Measurements from ENCODE around the gene AMPD3.
"Not testable (repeated sequence)": the region's sequence is repeated elsewhere in the genome, so short reads cannot be mapped to it uniquely, and the experiment has no call there.

The AMPD3 gene

DNA sequence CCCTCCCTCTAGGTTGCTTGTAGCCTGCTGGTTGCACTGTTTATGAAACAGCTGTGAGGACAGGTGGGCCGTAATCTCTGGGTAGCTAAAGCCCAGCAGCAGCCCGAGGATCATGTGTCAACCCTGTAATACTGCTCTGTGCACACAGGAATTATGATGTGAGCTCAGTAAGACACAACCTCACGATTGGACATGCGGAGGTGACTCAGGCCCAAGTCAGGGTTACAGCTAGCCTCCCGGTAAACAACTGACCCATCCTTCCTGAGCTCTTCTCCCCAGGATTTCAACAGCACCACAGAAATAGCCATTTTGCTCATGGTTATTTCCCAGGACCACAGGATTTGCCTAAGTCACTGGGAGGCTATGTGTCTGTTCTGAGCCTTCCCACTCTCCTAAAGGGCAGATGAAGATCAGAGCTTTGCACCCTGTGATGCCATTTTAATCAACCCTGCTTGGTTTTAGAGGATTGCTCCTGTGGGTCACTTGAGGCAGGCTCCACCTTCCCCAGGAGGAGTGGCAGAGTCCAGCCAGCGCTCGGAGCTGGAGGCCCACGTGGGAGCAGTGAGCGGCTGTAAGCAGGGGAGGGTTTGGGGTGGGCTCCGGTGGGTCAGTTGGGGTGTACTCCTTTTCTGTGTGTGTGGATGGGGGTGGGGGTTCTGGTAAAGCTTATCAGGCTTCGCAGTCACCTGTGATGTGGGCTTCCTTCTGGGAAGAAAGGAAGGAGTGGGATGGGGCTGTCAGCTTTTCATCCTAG, at the start of gene AMPD3:
Gene AMPD3 (plus strand): TSS at position 387 of the 754 bp plus-strand sequence. CDS start 6,256 bp downstream, outside the sequence.
- peak; percentile 99 for DNase-seq

GRCh38 chr11:10405865-10406592, 49.0 kb upstream of the AMPD3 start:
- DNase-seq = peak; percentile 91

- peak; percentile 84 for DNase-seq
These were observed 48.0 kb upstream of the AMPD3 start for GRCh38 chr11:10407055-10407454.

DNA sequence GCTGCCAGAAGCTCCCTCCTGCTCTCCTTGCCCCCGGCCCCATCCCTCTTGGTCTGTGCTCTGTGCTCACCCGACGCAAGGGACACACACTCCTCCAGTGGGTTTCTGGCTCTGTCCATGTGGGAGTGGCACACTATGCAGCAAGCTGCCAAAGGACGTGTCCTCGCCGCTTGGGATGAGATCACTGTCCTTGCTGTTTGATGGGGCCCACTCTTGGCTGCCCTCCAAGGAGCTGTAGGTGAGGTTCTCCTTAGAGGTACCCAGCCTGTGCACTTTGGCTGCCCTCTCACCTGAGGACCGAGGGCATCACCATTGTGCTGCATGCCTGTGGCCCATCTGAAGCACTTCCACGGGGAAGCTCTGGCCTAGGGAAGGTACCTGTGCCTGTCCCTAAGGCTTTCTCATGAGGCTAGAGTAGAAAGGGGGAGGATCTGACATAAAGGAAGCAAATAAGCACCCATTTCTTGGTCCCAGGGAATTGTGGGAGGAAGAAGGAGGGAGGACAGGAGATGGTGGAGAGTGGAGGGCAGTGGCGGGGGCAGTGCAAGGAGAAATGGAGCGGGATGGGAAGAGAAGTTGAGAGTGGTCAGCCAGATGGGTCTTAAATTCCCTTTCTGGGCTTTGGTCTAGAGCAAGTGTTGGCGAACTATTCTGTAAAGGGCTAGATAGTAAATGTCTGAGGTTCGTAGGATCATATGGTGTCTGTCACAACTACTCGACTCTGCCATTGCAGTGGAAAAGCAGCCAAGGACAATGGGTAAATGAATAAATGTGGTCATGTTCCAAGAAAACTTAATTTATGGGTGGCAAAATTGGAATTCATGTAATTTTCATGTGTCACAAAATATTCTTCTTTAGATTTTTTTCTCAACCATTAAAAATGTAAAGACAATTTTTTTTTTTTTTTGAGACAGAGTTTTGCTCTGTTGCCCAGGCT, 47.0 kb upstream of the AMPD3 start:
- DNase-seq = no peak

DNA sequence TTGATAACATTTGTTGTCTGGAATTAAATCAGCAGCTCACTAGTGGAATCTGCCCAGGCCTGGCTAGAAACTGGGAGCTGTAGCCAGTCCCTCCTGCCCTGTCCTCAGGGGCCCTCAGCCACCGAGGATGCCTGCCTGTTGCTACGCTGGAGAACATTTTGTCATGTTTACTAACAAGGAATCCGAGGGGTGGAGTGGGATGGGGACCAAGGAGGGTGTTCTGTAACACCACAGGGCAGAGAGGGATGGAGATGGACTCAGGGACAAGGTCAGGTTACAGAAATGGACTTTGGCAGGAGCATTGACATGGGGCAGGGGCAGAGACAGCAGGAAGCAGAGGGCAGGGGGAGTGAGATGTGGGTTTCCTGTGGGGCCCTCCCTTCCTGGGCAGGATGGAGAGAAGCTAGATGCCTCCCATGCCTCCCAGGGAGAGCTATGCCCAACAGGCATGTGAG, 45.8 kb upstream of the AMPD3 start:
- DNase-seq = no peak

- no peak for DNase-seq
These were observed 44.8 kb upstream of the AMPD3 start for GRCh38 chr11:10410106-10410843.

- no peak for DNase-seq
These were observed 44.2 kb upstream of the AMPD3 start for GRCh38 chr11:10410844-10411200.

GRCh38 chr11:10412266-10412665, 42.8 kb upstream of the AMPD3 start:
- no peak for DNase-seq

DNA sequence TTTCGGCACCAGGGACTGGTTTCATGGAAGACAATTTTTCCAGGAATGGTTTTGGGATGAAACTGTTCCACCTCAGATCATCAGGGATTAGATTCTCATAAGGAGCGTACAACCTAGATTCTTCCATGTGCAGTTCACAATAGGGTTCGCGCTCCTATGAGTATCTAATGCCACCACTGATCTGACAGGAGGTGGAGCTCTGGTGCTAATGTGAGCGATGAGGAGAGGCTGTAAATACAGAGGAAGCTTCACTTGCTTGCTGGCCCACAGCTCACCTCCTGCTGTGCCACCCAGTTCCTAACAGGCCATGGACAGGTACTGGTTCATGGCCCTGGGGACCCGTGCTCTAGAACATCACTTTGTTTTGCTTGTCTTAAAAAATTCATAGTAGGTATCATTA, 41.8 kb upstream of the AMPD3 start:
- peak; percentile 20 for DNase-seq

DNA sequence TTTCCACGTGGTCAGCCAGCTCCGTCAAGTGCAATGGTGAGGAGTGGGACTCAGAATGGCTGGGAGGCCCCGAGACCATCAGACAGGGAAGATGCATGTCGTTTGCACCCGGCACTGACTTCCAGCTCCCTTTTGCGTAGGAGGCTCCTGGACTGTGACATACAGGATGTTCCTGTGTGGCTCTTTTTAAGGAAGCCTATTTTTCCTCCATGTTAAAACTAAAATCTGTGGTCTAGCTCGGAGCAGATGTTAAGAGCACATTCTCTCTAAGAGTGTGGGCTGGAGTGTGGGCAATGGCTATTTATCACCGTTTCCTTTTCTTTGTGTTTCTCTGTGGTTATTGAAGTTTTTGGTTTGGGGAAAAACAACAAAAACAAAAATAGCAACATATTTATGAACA, 40.9 kb upstream of the AMPD3 start:
- no peak for DNase-seq

- no peak for DNase-seq
These were observed 40.4 kb upstream of the AMPD3 start for GRCh38 chr11:10414659-10415058.

DNA sequence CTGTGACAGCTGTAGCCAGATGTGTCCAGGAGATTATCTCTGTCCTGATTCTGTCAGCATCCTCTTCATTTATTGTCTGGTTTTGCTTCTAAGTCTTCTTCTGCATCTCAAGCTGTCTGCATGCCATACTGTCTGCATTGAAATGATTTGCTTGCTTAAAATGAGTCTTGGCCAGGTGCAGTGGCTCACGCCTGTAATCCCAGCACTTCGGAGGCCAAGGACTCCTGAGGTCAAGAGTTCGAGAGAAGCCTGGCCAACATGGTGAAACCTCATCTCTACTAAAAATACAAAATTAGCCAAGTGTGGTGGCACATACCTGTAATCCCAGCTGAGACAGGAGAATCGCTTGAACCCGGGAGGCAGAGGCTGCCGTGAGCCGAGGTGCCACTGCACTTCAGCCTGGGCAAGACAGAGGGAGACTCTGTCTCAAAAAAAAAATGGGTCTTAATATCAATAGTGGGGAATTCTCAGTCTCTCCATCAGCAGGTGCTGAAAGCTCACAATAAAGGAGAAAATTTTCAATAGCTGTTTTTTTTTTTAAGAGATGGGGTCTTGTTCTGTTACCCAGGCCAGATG, 39.2 kb upstream of the AMPD3 start:
- DNase-seq = no peak

DNA sequence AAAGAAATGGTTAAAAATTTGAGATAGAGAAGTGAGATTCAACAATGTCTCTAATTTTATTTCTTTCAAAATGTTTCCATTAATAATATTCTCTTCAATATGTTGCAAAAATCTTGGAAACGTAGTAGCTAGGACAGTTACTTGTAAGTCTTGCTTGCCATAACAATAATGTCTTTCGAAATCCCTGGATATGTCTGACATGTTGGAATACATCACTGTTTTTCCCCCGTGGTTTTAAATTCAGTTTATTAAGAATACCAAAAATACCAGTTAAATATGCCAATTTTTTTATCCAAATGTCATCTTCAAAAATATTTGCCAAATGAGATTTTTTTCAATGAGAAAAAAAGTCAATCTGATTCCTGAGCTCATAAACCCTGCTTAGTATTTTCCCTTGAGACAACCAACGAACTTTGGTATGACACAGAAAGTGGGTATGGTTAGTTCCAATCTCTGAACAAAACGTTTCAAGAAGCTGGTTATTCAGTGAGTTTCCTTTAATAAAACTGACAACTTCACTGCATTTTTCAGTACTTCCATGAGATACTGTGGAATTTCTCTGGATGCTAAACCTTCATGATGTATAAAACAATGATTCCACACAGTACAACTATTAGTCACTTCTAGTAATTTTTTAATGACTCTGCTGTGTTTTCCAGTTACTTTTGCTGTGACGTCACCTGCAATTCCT, 36.7 kb upstream of the AMPD3 start:
- DNase-seq = peak; percentile 38

- DNase-seq = no peak
These were observed 36.1 kb upstream of the AMPD3 start for GRCh38 chr11:10418950-10419310.

GRCh38 chr11:10426475-10426874, 28.6 kb upstream of the AMPD3 start:
- peak; percentile 62 for DNase-seq

DNA sequence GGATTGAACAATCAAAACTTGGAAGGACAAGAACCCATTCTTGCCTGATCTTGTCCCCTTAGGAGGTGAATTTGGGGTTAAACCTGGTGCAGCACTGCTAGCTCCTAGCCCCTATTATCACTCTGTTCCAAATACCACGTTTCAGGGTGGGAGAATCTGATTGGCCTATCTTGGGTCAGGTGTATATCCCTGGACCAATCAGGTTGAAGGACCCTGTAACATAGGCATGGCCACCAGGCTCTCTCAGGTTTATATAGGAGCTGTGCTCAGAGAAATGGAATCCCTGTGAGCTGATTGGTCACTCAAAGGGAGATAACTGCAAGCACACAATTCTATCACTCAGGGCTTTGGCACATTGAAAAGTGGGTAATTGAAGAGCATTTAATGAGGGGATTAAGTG, 26.6 kb upstream of the AMPD3 start:
- no peak for DNase-seq

GRCh38 chr11:10429526-10429925, 25.5 kb upstream of the AMPD3 start:
- DNase-seq = no peak

DNA sequence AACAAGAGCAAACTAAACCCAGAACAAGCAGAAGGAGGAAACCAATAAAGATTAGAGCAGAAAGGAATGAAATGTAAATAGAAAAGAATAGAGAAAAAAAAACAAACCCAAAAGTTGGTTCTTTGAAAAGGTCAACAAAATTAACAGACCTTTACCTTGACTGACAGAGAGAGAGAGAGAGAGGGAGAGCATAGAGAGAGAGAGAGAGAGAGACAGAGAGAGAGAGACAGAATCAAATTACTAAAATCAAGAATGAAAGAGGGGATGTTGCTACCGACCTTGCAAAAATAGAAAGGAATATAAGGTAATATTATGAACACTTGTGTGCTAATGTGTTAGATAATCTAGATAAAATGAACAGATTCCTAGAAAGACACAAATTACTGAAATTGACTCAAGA, 22.6 kb upstream of the AMPD3 start:
- DNase-seq = no peak

DNA sequence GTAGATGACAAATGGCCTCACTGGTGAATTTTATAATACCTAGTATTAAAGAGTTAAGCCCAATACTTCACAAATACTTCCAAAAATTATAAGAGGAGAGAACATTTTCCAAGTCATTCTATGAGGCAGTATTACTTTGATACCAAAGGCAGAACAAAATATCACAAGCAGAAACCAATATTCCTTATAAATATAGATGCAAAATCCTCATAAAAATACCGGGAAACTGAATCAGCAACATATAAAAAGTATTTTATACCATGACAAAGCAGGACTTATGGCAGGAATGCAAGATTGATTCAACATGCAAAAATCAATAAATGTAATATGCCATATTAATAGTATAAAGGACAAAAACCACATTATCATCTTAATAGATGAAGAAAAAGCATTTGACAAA, 22.1 kb upstream of the AMPD3 start:
- no peak for DNase-seq

DNA sequence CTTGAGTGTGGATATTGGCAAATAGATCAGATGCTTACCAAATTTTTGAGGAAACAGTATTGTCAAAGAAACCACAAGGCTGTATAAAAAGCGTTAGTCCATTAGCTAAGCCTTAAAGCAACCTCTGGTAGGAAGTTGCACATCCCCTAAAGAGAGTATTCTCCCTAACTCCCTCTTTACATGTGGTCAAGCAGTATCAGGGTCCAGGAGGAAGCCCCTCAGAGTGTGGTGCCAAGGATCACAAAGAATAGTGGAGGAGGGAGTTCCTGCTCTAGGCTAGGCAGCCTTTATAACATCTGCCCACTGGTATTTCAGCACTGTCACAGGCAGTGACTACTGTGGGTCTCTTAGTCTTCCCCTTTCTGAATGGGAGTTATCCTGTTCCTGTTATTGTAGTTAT, 18.8 kb upstream of the AMPD3 start:
- DNase-seq = no peak

- not testable (repeated sequence) for DNase-seq
These were observed 18.4 kb upstream of the AMPD3 start for GRCh38 chr11:10436683-10437082.

DNA sequence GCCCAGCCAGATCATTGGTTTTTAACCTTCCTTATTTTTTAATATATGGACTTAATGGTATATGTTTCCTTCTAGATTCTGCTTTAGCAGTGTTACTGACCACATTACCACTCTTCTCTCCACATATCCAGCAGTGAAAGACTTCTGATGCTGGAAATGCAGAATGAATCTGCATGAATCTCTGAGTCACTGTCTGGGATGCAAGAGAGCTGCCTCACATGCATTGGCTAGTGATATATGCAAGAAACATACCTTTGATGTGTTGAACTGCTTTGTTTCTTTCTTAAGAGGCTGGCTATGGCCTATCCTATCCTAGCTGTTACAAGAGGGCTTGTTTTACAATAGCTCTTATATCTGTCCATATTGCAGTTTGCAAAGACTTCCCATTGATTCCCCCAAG, 16.6 kb upstream of the AMPD3 start:
- DNase-seq = no peak

Data from HCEC 1CT (cell line).